ENCODE results near the gene USP22.
A peak's percentile ranks its signal among the peaks of the same experiment; 100 is the strongest.

USP22 gene

GRCh38 chr17:21046216-21046615 is 3.4 kb upstream of the USP22 start:
- TF ChIP-seq CTCF (IDR thresholded peaks at IDR 0.05; ENCODE audit: insufficient read depth, low read depth, low read length, missing control alignments), result no peak
- DNase-seq (ENCODE audit: low read depth), result no peak
- no peak overlapping the region for H3K4me3 ChIP-seq (ENCODE audit: low read length)

- TF ChIP-seq CTCF (IDR thresholded peaks at IDR 0.05; ENCODE audit: insufficient read depth, low read depth, low read length, missing control alignments), result no peak
- no peak overlapping the region for H3K4me3 ChIP-seq (ENCODE audit: low read length)
- DNase-seq (ENCODE audit: low read depth), result no peak
Observed at GRCh38 chr17:21044971-21045370, 2.2 kb upstream of the USP22 start.

GRCh38 chr17:21043296-21044232 is 753 bp upstream of the USP22 start:
- peak; percentile 99 for DNase-seq (ENCODE audit: low read depth)
- TF ChIP-seq CTCF (IDR thresholded peaks at IDR 0.05; ENCODE audit: insufficient read depth, low read depth, low read length, missing control alignments), result peak; percentile 65
- peak overlapping the region; percentile 62 for H3K4me3 ChIP-seq (ENCODE audit: low read length)

GRCh38 chr17:21041741-21042457 is 912 bp downstream of the USP22 start:
- H3K4me3 ChIP-seq (ENCODE audit: low read length), result peak overlapping the region; percentile 73
- no peak for TF ChIP-seq CTCF (IDR thresholded peaks at IDR 0.05; ENCODE audit: insufficient read depth, low read depth, low read length, missing control alignments)
- DNase-seq (ENCODE audit: low read depth), result peak; percentile 74

- peak overlapping the region; percentile 73 for H3K4me3 ChIP-seq (ENCODE audit: low read length)
- DNase-seq (ENCODE audit: low read depth), result peak; percentile 76
- peak; percentile 62 for TF ChIP-seq CTCF (IDR thresholded peaks at IDR 0.05; ENCODE audit: insufficient read depth, low read depth, low read length, missing control alignments)
Observed at GRCh38 chr17:21039839-21040575, 2.8 kb downstream of the USP22 start.

- H3K4me3 ChIP-seq (ENCODE audit: low read length), result no peak overlapping the region
- no peak for TF ChIP-seq CTCF (IDR thresholded peaks at IDR 0.05; ENCODE audit: insufficient read depth, low read depth, low read length, missing control alignments)
- no peak for DNase-seq (ENCODE audit: low read depth)
Observed at GRCh38 chr17:21037117-21037803, 5.6 kb downstream of the USP22 start.
